Left cardiac atrium (tissue), 4 donors: ENCODE measurements around the gene CGB1. TPM values are rescaled to one million over a fixed set of nuclear protein-coding genes. Genes with fewer than 3 reads are reported as not detected.
A peak's percentile ranks its signal among the peaks of the same experiment; 100 is the strongest.
"Not testable (repeated sequence)": the region's sequence is repeated elsewhere in the genome, so short reads cannot be mapped to it uniquely, and the experiment has no call there.

Source experiments
- ATAC-seq, 2 donors: fragments of 200-7000 bp; cut with Tn5 transposase; one replicate each; pipeline ENCODE4 v1.9.1; 2020; ENCODE audit warnings: mild to moderate bottlenecking in 2 of 2, moderate library complexity in 2 of 2
- DNase-seq: peaks from one replicate; pipeline ENCODE4 v3.0.0-alpha.2; 2020
- intact Hi-C, 2 donors: fragments of 100-400 bp; cut with DNase I; formaldehyde crosslinking; loops; one replicate each; pipeline versions ENCODE4 v1.14.1 to v1.15.1; 2022 to 2023
- total RNA-seq, 2 donors: library from RNA; stranded (reverse); fragmentation: NEBNext Ultra II Directional; extraction: Animal tissue kit (Norgen Biotek cat#: 25700); gene quantifications; one replicate each; pipeline ENCODE4 v1.2.1, GENCODE V29; 2021
- donor health status: DM: no; HTN: yes; CAD: no.
- donor health status: DM: no; HTN: yes; CAD: no; lungs with severe emphysema.
- donor health status: DM: yes; HTN: yes; CAD: no.
- donor health status: Dilated cardiomyopathy.

Gene CGB1
- total RNA-seq, 2 donors from 2014 or later, result not detected

DNA sequence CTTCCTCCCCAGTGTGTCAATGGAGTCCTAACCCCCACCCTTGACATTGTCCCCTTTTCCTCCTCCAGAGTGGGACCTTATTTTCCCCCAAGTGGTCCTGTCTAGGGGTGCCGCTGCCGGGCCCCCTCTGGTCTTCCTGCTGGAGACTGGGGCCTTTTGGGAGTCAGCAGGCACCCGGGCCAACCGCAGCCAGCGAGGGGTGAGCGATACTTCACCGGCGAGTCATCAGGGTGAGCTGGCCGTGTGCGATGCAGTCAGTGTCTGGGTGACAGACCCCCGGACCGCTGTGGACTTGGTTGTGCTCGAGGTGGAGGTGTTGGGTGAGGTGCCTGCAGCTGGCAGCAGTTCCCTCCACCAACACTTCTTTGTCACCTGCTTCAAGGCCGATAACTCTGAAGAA is 6.9 kb downstream of the CGB1 start:
- intact Hi-C loops, DNase-seq, ATAC-seq: not testable (repeated sequence)

DNA sequence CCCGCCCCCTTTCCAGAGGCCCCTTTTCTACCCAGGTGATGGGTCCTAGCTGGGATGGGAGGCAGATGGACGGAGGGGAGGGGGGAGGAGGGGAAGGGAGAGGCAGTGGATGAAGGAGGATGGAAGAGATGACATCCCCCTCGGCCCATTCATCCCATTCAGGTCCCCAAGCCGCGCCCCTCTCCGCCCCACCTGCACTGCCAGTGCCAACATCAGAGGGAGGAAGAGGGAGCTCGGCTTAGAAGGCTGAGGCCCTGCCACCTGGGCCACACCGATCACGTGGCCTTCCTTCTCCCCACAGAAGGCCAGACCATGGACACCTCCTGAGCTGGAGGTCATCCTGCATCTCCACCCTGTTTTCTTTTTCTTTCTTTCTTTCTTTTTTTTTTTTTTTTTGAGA is 8.0 kb downstream of the CGB1 start:
- DNase-seq, ATAC-seq, intact Hi-C loops: not testable (repeated sequence)

DNA sequence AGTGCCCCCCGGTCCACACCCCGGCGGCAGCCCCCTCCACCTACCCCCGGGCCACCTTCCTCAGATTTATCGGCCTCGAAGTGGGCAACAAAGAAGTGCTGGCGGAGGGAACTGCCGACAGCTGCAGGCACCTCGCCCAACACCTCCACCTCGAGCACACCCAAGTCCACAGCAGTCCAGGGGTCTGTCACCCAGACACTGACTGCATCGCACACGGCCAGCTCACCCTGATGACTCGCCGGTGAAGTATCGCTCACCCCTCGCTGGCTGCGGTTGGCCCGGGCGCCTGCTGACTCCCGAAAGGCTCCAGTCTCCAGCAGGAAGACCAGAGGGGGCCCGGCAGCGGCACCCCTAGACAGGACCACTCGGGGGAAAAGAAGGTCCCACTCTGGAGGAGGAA is 11.1 kb downstream of the CGB1 start:
- intact Hi-C loops, DNase-seq, ATAC-seq: not testable (repeated sequence)

DNA sequence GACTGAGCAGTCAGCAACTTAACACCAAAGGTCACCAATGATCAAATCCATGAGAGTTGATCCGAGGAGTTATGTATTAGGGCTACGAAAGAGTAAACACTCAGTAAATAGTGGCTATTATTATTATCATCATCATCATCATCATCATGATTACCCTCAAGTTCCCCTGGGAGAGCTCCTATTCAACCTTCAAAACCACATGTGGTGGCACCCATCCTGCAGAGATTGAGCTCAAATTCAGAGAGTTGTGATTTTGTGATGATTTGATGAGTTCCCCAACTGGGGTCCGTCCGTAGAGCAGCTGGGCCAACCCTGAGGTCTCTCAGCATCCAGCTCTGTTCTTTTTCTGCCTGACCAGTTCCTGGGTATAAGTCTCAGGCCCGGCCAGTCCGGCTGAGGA is 11.6 kb downstream of the CGB1 start:
- ATAC-seq, intact Hi-C loops, DNase-seq: not testable (repeated sequence)

DNA sequence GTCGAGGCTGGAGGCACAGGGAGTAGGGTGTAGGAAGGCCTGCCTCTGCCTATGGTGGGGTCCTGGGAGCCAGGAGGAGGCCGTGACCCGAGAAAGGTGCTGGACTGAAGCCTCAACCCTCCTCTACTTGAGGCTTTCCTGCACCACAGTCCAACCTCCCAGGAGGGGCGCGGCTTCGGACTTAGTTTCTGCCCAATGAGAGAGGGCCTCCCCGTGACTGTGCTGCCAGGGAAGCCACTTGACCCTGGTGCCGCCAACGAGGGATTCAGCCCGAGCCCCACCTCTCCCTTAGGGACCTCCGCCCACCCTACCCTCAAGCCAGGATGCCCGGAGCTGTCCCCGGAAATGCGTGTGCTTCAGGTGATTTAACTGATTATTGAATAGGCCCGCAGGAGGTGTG is 12.5 kb downstream of the CGB1 start, which contains the start of gene CGB3:
CGB3 (minus strand) TSS at position 101 of the 400 bp plus-strand sequence. CDS start 362 bp downstream, outside the sequence.
- intact Hi-C loops, ATAC-seq, DNase-seq: not testable (repeated sequence)

DNA sequence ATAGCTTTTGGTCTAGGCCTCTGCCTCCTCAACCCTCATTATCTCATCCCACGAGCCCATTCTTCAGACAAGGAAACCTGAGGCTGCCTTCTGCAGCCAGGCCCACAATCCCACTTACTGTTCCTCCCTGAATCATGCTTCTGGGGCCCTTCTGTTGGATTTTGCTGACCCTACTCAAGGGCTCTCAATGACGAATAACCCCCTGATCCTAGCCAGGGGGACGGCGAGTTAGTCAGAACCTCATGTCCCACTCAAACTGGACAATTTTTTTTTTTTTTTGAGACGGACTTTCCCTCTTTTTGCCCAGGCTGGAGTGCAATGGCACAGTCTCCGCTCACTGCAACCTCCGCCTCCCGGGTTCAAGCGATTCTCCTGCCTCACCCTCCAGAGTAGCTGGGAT is 14.6 kb downstream of the CGB1 start:
- ATAC-seq, result no peak
- no peak for DNase-seq
- intact Hi-C loops, result no loop called here

DNA sequence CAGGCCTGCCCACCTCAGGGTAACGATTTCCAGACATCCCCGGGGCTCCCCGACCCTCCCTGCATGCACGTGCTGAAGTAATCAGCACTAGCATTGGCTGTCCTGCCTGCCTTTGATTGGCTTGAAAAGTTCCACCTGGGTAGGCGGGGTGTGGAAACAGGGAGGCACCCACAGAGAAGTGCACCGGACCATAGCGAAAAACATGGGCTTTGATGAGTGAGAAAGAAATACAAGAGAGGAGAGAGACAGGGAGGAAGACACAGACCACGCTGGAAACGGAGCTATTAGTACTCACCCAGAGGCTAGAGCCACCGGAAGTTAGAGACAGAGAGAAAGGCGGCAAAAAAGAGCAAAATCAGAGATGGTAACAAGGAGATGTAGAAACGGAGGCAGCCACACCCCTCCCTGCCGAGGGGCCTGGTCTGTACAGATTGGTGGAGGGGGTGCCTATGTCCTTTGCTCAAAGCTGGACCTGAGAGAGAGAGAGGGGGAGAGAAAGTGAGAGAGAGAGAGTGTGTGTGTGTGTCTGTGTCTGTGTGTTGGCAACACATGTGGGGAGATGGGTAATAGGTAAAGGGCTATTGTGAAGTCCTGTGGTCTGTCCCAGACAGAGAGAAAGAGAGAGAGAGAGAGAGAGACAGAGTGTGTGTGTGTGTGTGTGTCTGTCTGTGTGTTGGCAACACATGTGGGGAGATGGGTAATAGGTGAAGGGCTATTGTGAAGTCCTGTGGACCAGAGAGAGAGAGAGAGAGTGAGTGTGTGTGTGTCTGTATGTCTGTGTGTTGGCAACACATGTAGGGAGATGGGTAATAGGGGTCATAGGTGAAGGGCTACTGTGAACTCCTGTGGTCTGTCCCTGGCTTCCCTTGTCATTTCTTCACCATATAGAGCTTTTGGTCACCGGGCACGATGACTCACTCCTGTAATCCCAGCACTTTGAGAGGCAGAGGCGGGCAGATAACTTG is 15.5 kb downstream of the CGB1 start:
- intact Hi-C loops, result no loop called here
- DNase-seq (no peak), ATAC-seq (no peak)

DNA sequence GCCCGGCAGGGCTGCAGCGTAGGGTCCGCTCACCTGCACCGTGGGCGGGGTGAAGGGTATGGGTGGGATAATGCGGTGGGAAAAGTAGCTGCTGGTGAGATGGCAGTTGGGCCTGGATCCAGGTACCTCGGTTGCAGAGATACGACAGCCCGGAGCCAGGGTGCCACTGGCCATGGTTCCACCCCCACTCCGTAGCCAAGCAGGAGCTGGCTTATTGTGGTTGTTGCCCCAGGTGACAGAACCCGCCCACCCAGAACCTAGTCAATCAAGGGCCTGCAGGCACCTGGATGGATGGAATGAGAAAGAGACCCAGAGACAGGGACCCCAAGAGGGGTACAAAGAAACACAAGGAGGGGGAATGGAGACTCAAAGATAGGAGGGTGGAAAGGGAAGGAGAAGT is 16.4 kb downstream of the CGB1 start:
- intact Hi-C loops, result no loop called here
- DNase-seq (no peak), ATAC-seq (no peak)

DNA sequence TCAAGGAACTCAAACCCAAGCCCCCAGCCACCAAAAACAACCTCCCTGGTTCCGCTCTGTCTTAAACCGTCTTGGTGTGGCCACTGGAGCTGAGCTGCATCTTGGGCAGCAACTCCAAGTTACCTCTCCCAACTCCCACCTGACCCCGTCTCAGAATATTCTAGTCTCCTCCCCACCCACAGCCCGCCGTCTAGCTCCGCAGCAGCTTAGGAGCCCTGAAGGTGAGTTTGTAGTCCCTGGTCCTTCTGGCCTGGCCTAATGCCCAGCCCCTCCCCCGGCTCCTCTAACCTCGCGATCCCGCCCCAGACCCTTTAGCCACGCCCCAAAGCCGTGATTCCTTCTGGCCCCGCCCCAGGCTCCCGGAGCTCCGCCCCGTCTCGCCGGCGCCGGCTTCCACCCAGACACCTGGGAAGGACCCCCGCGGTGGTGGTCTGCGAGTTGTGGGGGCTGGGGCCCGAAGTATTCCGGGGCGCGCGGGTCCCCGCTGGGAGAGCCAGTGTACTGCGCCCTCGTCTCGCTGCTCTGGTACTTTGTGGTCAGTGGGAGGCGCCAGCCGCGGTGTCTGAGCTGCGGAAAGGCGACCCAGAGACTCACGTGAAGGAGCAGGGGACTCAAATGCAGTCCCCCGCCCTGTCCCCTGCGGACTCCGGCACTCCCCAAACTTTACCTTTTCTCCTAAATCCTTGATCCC is 17.3 kb downstream of the CGB1 start:
- intact Hi-C loops, result no loop called here
- ATAC-seq (peak; percentile 41 to 71), DNase-seq (peak; percentile 77)

DNA sequence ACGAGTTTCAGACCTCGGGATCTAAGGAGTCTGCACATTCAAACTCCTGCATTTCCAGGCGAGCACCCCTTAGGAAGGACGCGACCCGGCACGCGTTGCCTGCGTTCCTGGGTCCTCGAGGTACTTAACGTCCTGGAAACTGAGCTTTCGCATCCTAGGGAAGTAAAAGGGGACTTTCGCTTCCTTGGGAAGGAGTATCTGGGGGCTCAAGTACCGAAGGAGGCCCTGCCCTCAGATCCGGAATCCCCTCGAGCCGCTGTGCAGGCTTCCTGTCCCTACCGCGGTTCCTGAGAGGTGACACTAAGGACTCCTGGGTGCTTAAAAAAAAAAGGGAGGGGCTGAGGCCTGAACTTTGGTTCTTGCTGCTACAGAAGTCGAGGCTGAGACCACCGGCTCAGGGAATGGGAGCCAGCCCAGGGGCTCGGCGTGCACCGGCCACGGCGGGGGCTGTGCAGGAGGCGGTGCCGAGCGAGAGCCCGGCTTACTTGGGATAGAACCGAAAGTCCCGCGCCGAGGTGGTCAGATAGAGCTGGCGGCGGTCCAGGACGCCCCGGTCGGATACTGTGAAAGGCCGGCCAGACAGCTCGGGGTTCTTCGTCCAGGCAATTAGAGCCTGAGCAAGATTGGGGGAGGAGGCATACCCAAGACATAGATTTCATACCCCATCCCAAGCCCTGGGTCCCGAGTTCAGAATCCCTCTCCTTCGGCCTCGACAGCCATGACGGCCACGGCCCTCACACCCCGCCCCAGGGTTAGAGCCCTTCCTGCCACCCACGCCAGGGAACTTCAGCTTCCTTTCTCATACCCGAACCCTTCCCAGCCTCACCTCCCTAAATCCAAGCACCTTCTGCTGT is 18.1 kb downstream of the CGB1 start:
- intact Hi-C loops, result not testable (repeated sequence)
- ATAC-seq (peak; percentile 19 to 35), DNase-seq (peak; percentile 41)

DNA sequence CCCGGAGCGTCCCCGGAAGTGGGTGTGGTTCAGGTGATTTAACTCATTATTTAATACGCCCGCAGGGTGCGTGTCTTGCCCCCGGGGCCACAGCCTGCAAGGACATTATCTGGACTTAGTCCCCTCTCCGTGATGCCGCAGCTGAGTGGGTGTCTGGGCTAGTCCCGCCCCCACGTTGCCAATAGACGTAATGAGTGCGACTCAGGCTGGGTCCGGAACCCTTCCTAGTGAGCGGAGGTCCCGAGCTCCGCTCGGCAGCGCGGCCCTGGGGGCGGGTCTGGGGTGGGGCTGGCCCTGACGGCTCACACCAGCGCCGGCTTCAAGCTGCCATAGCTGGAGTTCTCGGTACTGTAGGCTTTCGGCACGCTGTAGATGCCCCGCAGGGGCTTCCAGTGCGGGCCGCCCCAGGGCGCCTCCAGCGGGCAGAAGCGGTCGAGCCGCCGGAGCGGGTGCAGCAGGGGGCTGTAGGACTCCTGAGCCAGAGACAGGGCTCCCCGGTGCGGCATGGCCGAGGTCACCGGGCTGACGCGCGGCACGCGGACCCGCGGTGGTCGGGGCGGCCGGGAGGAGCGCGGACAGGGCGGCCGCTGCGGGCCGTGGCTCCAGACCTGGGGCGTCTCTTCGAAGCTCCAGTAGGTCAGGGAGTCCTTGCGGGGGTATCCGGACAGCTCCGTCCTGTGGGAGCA is 18.9 kb downstream of the CGB1 start:
- intact Hi-C loops, result no loop called here
- DNase-seq, result peak; percentile 73
- peak; percentile 70 to 74 for ATAC-seq

DNA sequence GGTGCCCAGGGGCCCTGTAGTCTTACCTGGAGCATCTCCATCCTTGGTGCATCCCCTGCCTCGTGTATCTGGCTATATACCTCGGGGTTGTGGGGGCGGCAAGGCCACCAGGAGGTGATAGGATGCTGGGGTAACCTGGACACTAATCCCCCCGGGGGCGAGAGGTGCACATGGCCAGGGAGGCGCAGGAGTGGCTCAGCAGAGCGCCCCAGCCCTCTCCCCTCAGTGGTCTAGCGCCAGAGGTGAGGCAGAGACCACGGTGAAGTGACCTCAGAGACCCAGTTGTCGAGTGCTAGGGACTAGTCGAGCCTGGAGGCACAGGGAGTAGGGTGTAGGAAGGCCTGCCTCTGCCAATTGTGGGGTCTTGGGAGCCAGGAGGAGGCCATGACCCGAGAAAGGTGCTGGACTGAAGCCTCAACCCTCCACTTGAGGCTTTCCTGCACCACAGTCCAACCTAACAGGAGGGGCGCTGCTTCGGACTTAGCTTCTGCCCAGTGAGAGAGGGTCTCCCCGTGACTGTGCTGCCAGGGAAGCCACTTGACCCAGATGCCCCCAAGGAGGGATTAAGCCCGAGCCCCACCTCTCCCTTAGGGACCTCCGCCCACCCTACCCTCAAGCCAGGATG is 19.5 kb downstream of the CGB1 start, which contains the start of gene LHB:
LHB (minus strand) TSS at position 51 of the 625 bp plus-strand sequence; CDS start at position 41, 10 bp downstream.
- intact Hi-C loops, result no loop called here
- DNase-seq (no peak), ATAC-seq (no peak)

DNA sequence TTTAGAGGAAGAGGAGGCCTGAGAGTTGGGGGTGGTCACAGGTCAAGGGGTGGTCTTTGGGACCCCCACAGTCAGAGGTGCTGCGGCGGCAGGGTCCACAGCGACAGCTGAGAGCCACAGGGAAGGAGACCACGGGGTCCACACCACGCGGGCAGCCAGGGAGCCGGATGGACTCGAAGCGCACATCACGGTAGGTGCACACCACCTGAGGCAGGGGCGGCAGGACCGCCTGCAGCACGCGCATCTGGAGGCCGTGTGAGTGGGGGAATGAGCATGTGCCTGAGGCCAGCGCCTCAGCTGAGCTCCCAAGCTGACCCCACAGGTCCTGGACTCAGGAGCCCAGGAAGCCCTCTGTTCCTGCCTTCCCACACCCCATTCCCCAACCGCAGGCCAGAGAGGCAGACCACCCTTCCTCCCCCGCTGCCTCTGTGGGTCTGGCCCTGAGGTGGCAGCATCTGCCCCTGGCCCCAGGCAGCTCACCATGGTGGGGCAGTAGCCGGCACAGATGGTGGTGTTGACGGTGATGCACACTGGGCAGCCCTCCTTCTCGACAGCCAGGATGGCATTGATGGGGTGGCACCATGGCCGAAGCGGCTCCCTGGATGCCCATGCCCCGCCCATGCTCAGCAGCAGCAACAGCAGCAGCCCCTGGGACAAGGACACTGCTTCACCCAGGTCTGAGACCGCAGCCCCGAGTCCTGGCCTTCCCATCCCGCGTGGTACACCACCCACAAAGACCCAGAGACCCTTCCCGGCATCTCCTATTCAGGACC is 20.4 kb downstream of the CGB1 start:
- ATAC-seq (no peak), DNase-seq (no peak)
- intact Hi-C loops, result no loop called here

DNA sequence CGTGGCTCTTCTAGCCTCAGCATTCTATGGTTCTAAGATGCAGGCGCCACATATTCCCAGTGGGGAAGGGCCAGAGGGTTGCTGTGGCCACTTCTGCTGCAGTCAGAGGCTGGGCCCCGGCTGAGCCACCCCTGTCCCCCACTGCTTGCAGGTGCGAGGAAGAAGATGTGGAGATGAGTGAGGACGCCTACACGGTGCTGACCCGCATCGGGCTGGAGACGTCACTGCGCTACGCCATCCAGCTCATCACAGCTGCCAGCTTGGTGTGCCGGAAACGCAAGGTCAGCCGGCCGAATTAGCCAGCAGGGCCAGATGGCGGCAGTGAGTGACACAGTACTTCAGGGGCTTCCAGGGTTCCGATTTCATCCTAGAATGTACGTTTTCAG is 21.8 kb downstream of the CGB1 start:
- DNase-seq, result no peak
- ATAC-seq, result no peak
- intact Hi-C loops, result no loop called here

DNA sequence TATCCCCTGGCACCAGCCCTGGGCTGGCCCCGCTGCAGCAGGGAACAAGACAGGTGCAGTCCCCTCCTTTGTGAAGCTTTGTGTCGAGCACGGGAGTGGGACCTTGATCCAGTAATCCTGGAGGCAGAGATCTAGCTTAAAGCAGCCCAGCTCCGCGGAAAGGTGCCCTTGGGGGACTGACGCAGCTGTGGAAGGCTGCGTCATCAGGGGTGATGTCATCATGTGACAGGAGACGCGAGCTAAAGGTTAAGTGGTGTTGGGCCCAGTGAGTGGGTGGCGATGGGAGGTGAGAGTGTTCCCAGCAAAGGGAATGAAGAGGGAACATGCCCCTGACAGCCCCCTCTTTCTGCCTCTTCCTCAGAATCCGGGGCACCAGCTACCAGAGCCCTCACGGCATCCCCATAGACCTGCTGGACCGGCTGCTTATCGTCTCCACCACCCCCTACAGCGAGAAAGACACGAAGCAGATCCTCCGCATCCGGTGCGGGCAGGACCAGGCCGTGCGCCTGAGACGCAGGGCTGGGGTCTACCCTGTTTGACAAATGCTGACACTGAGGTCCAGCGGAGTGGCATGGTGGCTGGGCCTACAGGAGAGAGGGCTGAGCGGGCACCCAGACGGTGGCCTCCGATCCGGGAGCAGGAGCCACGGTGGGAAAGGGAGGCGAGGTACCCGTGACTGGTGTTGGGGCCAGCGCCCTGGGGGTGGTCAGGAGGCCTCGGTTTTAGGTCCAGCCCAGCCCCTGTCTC is 22.4 kb downstream of the CGB1 start:
- DNase-seq (peak; percentile 49), ATAC-seq (no peak)
- intact Hi-C loops, result no loop called here

DNA sequence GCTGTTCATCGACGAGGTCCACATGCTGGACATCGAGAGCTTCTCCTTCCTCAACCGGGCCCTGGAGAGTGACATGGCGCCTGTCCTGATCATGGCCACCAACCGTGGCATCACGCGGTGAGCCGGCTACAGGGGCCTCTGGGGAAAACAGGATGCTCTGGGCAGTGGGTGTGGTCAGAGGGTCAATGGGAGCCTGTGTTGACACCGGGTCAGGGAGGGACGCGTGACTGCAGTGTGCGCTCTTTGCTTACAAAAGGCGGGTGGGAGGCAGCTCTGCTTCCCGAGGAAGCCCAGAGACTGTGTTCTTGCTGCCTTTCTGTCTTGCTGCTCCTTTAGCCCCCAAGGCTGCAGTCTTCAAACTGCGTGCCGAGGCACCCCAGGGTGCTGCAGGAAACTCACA is 25.5 kb downstream of the CGB1 start:
- DNase-seq (no peak), ATAC-seq (no peak)
- intact Hi-C loops, result no loop called here

DNA sequence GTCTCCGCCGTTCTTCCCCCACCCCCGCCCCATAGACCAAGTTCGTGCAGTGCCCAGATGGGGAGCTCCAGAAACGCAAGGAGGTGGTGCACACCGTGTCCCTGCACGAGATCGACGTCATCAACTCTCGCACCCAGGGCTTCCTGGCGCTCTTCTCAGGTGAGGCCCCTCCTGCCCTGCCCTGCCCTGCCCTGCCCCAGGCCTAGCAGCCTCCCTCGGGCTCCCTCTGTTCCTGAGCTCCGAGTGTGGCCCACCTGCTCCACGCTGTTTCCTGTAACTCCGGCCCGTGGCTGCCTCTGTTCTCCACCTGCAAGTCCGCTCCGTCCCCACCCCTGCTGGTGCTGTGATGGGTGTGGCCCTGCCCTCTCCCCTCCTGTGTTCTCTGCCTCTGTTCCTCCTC is 26.2 kb downstream of the CGB1 start:
- DNase-seq (no peak), ATAC-seq (no peak)
- intact Hi-C loops, result no loop called here
